Glutamatergic neuron (in vitro differentiated cells): ENCODE measurements around the gene RAD51B. TPM values are rescaled to one million over a fixed set of nuclear protein-coding genes. Genes with fewer than 3 reads are reported as not detected.

Experiments
- DNase-seq: peaks from one replicate; pipeline ENCODE4 v3.0.0; 2022
- H3K27ac Mint-ChIP-seq: one replicate; pipeline ENCODE4 v1.8.0; 2020; ENCODE audit warnings: mild to moderate bottlenecking, mixed read lengths, inconsistent platforms; ENCODE audit not compliant: unreplicated experiment
- H3K27me3 Mint-ChIP-seq: one replicate; pipeline ENCODE4 v1.8.0; 2020; ENCODE audit warnings: mild to moderate bottlenecking, moderate library complexity, mixed read lengths, inconsistent platforms; ENCODE audit not compliant: unreplicated experiment
- H3K36me3 Mint-ChIP-seq: one replicate; pipeline ENCODE4 v1.8.0; 2020; ENCODE audit warnings: mild to moderate bottlenecking, mixed read lengths, inconsistent platforms; ENCODE audit not compliant: unreplicated experiment
- H3K4me1 Mint-ChIP-seq: one replicate; pipeline ENCODE4 v1.8.0; 2020; ENCODE audit warnings: mild to moderate bottlenecking, low read depth, mixed read lengths, inconsistent platforms; ENCODE audit not compliant: unreplicated experiment
- H3K4me3 Mint-ChIP-seq: one replicate; pipeline ENCODE4 v1.8.0; 2020; ENCODE audit warnings: mild to moderate bottlenecking, mixed read lengths, inconsistent platforms; ENCODE audit not compliant: unreplicated experiment
- H3K9me3 Mint-ChIP-seq: one replicate; pipeline ENCODE4 v1.8.0; 2020; ENCODE audit warnings: mild to moderate bottlenecking, moderate library complexity, mixed read lengths, inconsistent platforms; ENCODE audit not compliant: unreplicated experiment
- total RNA-seq: library from RNA; stranded (reverse); fragmentation: NEBNext Ultra II Directional; extraction: Animal tissue kit (Norgen Biotek cat#: 25700); gene quantifications from one replicate; pipeline ENCODE4 v1.2.1, GENCODE V29; 2021; ENCODE audit not compliant: unreplicated experiment
- TF ChIP-seq, protein P1 (sequence below): fragments of 200-600 bp; sonication (generic); IDR thresholded peaks from one replicate; pipeline ENCODE4 v1.5.0; 2021; ENCODE audit not compliant: partially characterized antibody, unreplicated experiment

Gene RAD51B
- total RNA-seq, 1 donor from 2014 or later, result 9.7 TPM

DNA sequence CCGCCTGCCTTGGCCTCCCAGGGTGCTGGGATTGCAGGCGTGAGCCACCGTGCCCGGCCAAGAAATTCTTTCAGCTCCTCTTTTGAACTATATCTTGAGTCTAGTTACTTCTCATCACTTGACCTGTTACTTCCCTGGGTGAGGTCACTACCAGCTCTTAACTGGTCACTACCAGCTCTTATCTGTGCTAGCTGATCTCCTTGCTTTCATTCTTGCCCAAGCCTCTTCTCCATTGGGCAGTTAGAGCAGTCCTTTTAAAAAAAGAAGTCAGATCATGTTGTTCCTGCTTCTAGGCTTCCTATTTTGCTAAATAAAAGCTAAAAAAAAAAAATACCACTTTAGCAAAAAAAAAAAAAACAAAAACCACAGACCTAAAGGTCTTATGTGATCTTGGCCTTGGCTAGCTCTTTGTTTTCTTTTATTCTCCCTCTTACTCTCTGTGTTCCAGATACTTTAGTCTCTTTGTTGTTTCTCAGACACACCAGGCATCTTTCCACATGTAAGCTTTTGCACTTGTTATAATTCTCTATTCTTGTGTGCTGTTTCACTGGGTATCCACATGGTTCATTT lies 63.5 kb downstream of the RAD51B start:
- H3K4me3 Mint-ChIP-seq, result no peak overlapping the region
- H3K27ac Mint-ChIP-seq, result no peak overlapping the region
- no peaks in the 10 kb centered on the region for H3K4me1 Mint-ChIP-seq
- no peaks in the 10 kb centered on the region for H3K27me3 Mint-ChIP-seq
- no peaks in the 10 kb centered on the region for H3K36me3 Mint-ChIP-seq
- TF ChIP-seq, protein P1, sequence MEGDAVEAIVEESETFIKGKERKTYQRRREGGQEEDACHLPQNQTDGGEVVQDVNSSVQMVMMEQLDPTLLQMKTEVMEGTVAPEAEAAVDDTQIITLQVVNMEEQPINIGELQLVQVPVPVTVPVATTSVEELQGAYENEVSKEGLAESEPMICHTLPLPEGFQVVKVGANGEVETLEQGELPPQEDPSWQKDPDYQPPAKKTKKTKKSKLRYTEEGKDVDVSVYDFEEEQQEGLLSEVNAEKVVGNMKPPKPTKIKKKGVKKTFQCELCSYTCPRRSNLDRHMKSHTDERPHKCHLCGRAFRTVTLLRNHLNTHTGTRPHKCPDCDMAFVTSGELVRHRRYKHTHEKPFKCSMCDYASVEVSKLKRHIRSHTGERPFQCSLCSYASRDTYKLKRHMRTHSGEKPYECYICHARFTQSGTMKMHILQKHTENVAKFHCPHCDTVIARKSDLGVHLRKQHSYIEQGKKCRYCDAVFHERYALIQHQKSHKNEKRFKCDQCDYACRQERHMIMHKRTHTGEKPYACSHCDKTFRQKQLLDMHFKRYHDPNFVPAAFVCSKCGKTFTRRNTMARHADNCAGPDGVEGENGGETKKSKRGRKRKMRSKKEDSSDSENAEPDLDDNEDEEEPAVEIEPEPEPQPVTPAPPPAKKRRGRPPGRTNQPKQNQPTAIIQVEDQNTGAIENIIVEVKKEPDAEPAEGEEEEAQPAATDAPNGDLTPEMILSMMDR, result no peak
- peaks cover 2% of the 10 kb centered on the region for H3K9me3 Mint-ChIP-seq
- DNase-seq, result no peak

DNA sequence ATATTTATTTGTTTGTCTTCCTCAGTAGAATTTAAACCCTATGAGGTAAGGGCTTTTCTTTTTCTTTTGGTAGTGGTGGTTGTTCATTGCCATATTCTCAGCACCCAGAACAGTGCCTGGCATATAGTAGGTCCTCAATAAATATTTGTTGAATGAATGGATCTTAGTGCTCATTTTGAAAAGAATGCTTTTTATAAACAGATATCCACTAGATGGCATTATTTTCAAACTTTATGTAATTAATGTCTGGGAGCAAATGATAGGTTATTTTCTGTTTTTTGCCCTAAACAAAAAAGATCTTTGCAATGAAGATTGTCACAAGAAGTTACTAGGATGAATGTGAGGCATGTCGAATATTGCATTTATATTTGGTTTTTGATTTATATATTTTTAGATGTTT lies 64.1 kb downstream of the RAD51B start:
- H3K9me3 Mint-ChIP-seq, result peaks cover 2% of the 10 kb centered on the region
- H3K27me3 Mint-ChIP-seq, result no peaks in the 10 kb centered on the region
- H3K36me3 Mint-ChIP-seq, result no peaks in the 10 kb centered on the region
- TF ChIP-seq, protein P1, result no peak
- no peaks in the 10 kb centered on the region for H3K4me1 Mint-ChIP-seq
- no peak overlapping the region for H3K4me3 Mint-ChIP-seq
- DNase-seq, result no peak
- no peak overlapping the region for H3K27ac Mint-ChIP-seq

DNA sequence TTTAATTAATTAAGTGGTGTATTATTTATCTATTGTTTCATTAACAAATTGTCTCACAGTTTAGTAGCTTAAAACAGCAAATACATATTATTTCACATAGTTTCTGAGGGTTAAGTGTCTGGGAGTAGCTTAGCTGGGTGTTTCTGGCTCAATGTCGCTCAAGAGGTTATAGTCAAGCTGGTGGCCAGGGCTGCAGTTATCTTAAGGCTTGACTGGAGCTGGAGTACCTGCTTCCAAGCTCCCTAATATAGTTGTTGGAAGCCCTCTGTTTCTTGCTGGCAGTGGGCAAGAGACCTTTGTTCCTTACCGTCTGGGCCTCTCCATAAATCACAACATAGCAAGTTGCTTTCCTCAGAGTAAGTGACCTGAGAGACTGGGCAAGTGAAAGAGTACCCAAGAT lies 66.6 kb downstream of the RAD51B start:
- Mint-ChIP-seq H3K27me3 (no peaks in the 10 kb centered on the region), H3K36me3 (no peaks in the 10 kb centered on the region), H3K4me1 (no peaks in the 10 kb centered on the region), H3K4me3 (no peak overlapping the region), H3K27ac (no peak overlapping the region), H3K9me3 (no peaks in the 10 kb centered on the region)
- DNase-seq, result no peak
- TF ChIP-seq, protein P1, result no peak

DNA sequence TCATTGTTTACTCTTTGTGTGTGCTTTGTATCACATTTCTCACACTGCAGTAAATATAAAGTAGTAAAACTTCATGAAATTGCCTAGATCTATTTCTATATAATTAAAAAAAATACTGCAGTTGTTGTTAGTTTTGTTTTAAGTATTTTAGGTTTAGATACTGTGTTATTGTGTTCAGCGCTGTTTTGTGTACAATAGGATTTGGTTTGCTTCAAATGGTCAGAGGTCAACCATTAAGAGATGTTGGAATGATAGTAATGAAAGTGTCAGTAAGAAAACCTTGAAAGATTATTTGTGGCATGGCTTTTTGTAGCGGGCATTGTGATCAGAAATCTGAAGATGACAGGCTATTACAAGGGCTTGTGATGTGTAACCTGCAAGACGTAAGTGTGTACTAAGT lies 67.9 kb downstream of the RAD51B start:
- no peaks in the 10 kb centered on the region for H3K9me3 Mint-ChIP-seq
- TF ChIP-seq, protein P1, result no peak
- H3K4me1 Mint-ChIP-seq, result no peaks in the 10 kb centered on the region
- DNase-seq, result no peak
- no peak overlapping the region for H3K27ac Mint-ChIP-seq
- no peaks in the 10 kb centered on the region for H3K36me3 Mint-ChIP-seq
- H3K27me3 Mint-ChIP-seq, result no peaks in the 10 kb centered on the region
- H3K4me3 Mint-ChIP-seq, result no peak overlapping the region

DNA sequence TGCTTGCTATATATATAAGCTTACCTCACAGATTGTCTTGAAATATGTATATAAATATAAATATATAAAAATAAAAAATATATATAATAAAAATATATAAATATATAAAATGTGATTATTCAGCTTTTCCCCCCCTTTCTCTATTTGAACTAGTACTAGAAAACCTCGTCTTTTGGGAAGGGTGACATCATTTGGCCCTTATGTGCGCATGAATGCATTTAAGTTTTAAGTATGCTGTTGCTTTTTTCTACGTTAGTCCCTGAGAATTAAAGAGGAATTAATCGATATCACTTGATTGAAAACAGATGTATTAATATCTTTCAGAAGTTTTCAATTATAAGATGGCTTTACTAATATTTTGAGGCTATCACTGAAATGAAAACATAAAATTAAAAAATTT lies 69.9 kb downstream of the RAD51B start:
- no peak for DNase-seq
- Mint-ChIP-seq H3K27ac (no peak overlapping the region), H3K27me3 (no peaks in the 10 kb centered on the region), H3K9me3 (peaks cover 1% of the 10 kb centered on the region), H3K4me1 (no peaks in the 10 kb centered on the region), H3K36me3 (no peaks in the 10 kb centered on the region), H3K4me3 (no peak overlapping the region)
- TF ChIP-seq, protein P1, result no peak
